Measurements from ENCODE around the gene RSPH1. TPM values are rescaled to one million over a fixed set of nuclear protein-coding genes. Genes with fewer than 3 reads are reported as not detected.

The RSPH1 gene
- total RNA-seq, 4 donors from 2014 or later = 0.99 to 1.9 (median 1.9) TPM; not detected in 1

- peaks cover 0 to 86% of the 10 kb centered on the region in 2 donors for H3K36me3 ChIP-seq
- H3K4me1 ChIP-seq = no peaks in the 10 kb centered on the region
- no peaks in the 10 kb centered on the region for H3K9me3 ChIP-seq
- no peak overlapping the region for H3K27ac ChIP-seq
- 86 to 92% methylated on average over 10 to 17 of the region's 25 CpGs for WGBS, 2 donors (ENCODE audit: low coverage in 1 of 2)
- no peak overlapping the region for H3K4me3 ChIP-seq
- TF ChIP-seq EP300 (IDR thresholded peaks at IDR 0.05) (no peak), POLR2AphosphoS5 (IDR thresholded peaks at IDR 0.05) (no peak), CTCF (IDR thresholded peaks at IDR 0.05) (no peak), POLR2A (IDR thresholded peaks at IDR 0.05) (no peak)
- no peaks in the 10 kb centered on the region for H3K27me3 ChIP-seq
- no peak for ATAC-seq
Observed at GRCh38 chr21:42543106-42543847, 47.3 kb upstream of the RSPH1 start.

GRCh38 chr21:42542596-42542995 is 46.6 kb upstream of the RSPH1 start:
- TF ChIP-seq POLR2A (IDR thresholded peaks at IDR 0.05) (no peak), CTCF (IDR thresholded peaks at IDR 0.05) (no peak), POLR2AphosphoS5 (IDR thresholded peaks at IDR 0.05) (no peak), EP300 (IDR thresholded peaks at IDR 0.05) (no peak)
- H3K27me3 ChIP-seq = no peaks in the 10 kb centered on the region
- WGBS, 2 donors (ENCODE audit: low coverage in 1 of 2) = 86 to 88% methylated on average over 8 of the region's 10 CpGs
- H3K27ac ChIP-seq = no peak overlapping the region
- H3K4me1 ChIP-seq = peaks cover 0 to under 1% (median 0%) of the 10 kb centered on the region in 3 donors
- peaks cover 0 to 79% of the 10 kb centered on the region in 2 donors for H3K36me3 ChIP-seq
- no peaks in the 10 kb centered on the region for H3K9me3 ChIP-seq
- no peak for ATAC-seq
- H3K4me3 ChIP-seq = no peak overlapping the region

GRCh38 chr21:42542196-42542595 is 46.2 kb upstream of the RSPH1 start:
- WGBS, 2 donors (ENCODE audit: low coverage in 1 of 2) = 66 to 85% methylated on average over 4 to 5 of the region's 8 CpGs
- Histone ChIP-seq H3K27ac (no peak overlapping the region), H3K4me1 (peaks cover 0 to 4% (median 0%) of the 10 kb centered on the region in 3 donors), H3K9me3 (no peaks in the 10 kb centered on the region), H3K27me3 (no peaks in the 10 kb centered on the region), H3K36me3 (peaks cover 0 to 75% of the 10 kb centered on the region in 2 donors), H3K4me3 (no peak overlapping the region)
- ATAC-seq = no peak
- TF ChIP-seq EP300 (IDR thresholded peaks at IDR 0.05) (no peak), POLR2AphosphoS5 (IDR thresholded peaks at IDR 0.05) (no peak), POLR2A (IDR thresholded peaks at IDR 0.05) (no peak), CTCF (IDR thresholded peaks at IDR 0.05) (no peak)

GRCh38 chr21:42541618-42542017 is 45.6 kb upstream of the RSPH1 start:
- no peaks in the 10 kb centered on the region for H3K9me3 ChIP-seq
- H3K36me3 ChIP-seq = peaks cover 0 to 72% of the 10 kb centered on the region in 2 donors
- no peaks in the 10 kb centered on the region for H3K27me3 ChIP-seq
- peaks cover 0 to 10% (median 0%) of the 10 kb centered on the region in 3 donors for H3K4me1 ChIP-seq
- no peak overlapping the region for H3K4me3 ChIP-seq
- TF ChIP-seq POLR2A (IDR thresholded peaks at IDR 0.05) = no peak
- no peak for TF ChIP-seq POLR2AphosphoS5 (IDR thresholded peaks at IDR 0.05)
- no peak for TF ChIP-seq EP300 (IDR thresholded peaks at IDR 0.05)
- no peak for TF ChIP-seq CTCF (IDR thresholded peaks at IDR 0.05)
- no peak for ATAC-seq
- no peak overlapping the region for H3K27ac ChIP-seq

- H3K4me3 ChIP-seq = no peak overlapping the region
- TF ChIP-seq POLR2AphosphoS5 (IDR thresholded peaks at IDR 0.05) (no peak), CTCF (IDR thresholded peaks at IDR 0.05) (no peak), EP300 (IDR thresholded peaks at IDR 0.05) (no peak), POLR2A (IDR thresholded peaks at IDR 0.05) (no peak)
- H3K27ac ChIP-seq = no peak overlapping the region
- peaks cover 0 to 72% of the 10 kb centered on the region in 2 donors for H3K36me3 ChIP-seq
- no peaks in the 10 kb centered on the region for H3K9me3 ChIP-seq
- no CpG with 5 or more reads among the region's 12 CpGs for WGBS, 2 donors (ENCODE audit: low coverage in 1 of 2)
- no peak for ATAC-seq
- H3K27me3 ChIP-seq = no peaks in the 10 kb centered on the region
- peaks cover 0 to 10% (median 0%) of the 10 kb centered on the region in 3 donors for H3K4me1 ChIP-seq
Observed at GRCh38 chr21:42541174-42541573, 45.1 kb upstream of the RSPH1 start.

All from gastroesophageal sphincter (tissue), 4 donors.